Umbilical cord (tissue), 2 donors: ENCODE measurements around the gene LRMDA. TPM values are rescaled to one million over a fixed set of nuclear protein-coding genes. Genes with fewer than 3 reads are reported as not detected.

Source experiments
- DNase-seq: peaks from one replicate; pipeline ENCODE4 v3.0.0-alpha.2; 2015; ENCODE audit warnings: low spot score
- total RNA-seq: library from RNA; depleted of rRNA; stranded (reverse); fragments of >200 nt; gene quantifications from one replicate; pipeline ENCODE4 v1.2.3, GENCODE V29; 2014; ENCODE audit warnings: low replicate concordance; ENCODE audit not compliant: insufficient read depth

The LRMDA gene
- total RNA-seq, 1 donor from 2014 or later, result 1.7 TPM

DNA sequence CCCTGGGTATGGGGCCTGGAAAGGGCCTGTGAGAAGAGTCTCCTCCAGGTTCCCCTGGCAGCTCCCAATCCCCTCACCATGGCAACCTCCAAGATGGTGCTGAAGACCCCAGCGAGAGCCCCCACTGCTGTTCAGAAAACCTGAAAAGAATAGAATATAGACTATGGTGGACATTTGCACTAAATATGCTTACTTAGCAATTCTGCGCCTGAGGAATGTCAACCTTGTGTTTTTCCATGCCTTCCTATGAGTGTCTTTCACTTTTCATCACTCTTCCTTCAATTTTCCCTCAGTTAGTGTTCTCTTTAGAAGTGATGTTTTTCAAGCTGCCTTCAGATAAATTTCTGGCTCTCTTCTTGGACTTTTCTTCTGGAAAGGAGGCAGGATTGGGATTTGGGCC, 589.2 kb downstream of the LRMDA start:
- DNase-seq, result no peak

DNA sequence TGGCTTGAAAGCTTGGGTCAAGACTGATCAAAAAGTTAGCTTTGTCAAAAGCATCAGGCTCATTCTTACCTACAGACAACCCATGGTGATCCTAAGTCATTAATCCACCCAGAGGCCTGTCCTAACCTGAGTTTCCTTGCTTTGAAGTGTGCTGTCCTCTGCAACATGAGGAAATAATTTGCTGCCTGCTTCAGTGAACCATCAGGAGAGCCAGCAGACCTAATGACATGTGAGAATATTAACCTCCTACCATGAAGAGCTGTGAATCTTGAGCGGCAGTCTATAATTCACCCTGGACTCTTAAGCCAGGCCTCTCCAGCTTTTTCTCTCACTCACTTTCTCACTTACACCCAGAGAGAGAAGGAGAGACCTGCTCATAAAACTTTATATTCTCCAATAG, 590.0 kb downstream of the LRMDA start:
- no peak for DNase-seq

DNA sequence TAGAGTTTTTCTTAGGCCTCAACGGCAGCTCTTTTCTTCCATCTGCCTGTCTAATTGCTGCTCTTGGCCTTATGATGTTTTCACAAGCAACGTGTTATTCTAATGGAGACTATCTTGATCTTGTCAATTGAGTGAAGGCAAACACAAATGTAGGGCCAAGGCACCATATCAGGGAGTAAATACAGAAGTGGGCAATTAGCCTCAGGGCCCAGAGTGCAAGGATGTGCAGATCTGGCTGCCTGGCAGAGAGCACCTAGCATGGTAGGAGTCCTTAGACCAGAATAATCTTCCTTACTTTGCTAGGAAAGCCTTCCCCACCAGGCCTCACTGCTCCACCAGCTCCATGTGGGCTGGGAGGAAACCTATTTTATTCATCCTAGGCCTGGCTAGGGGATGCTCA, 590.9 kb downstream of the LRMDA start:
- DNase-seq, result no peak

DNA sequence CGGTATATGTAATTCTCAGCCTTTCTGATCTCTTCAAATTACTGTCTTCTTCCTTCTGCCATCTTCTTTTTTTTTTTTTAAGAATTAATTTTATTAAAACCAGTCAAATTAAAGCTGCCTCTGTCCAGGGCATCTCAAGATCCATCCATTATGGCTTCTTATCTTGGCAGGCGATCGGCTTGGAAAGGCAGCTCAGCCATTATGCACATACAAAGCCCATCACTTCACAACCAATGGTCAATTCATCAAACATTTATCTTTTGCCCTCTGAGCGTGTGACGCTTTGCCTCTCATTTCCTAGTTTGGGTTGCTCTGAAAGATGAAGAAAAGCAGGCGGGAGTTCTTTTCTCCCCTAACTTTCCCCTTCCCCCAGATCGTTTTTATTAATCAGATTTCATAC, 591.6 kb downstream of the LRMDA start:
- DNase-seq, result no peak

DNA sequence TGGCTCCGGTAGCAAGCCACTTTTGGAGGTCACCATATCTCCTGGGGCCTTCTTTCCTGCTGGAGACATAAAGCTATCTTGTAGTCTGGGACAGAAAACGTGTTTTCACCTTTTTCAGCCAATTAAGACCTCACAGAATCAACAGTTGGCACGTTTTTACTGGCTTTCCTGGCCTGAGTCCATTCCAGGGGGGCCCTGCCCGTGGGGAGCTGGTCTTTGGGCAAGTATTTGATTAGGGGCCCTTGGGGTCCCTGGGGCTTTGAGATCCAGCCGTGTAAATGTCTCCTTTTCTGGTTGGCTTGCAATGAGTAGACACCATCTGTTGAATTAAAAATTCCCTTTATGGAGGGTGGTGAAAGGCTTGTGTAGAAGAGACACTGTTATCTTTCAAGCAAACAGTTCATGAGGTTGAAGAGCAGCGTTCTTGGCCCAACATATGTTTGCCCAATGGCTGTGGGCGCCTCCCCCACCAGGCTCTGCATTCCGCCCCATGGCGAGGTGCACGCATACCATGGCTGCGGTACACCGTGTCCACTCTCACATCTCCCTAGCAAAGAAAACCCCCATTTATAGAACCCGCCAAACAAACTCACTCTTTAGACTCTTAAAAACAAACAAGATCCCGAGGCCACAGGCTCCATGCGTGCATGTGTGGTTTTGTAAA, 593.2 kb downstream of the LRMDA start:
- DNase-seq, result no peak

DNA sequence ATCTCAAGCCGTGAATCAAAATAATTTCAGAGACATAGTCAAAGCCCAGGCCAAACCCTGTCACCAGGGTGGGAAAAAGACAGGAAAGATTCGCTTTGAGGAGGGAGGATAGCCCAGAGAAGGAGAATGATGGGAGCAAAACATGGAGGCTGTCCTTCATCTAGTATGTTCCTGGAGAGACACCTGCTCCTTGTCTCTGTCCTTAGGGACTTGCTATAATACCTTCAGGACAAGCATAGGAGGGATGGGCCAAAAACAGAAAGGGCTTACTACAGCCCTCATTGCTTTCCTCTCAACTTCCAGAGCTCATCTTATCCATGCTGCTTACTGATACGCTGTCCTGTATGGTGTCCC, 593.7 kb downstream of the LRMDA start:
- no peak for DNase-seq

DNA sequence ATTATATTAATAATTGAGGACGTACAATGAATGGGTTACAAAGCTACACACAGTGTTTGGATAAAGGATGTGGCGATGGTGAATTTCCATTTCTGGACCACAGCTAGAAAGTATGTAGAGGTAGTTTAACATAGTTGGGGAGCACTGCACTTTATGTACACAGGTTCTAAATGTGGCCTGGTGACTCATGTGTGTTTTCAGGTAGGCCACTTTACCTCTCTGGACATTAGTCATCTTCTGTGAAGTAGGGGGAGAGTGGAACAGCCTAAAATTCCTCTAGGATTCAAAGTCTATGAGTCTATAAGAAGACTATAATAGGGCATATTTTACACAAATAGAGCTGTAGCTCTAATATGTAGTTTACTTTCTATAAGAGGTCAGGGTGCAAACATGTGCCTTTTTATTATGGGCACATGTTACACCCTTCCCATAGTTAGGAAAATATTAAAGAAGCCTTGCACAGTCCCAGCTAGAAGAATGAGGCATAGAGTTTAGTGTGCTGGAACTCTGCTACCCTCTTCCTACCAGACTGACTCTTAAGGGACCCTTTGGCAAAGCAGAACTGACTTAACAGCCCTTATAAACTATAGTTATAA, 594.9 kb downstream of the LRMDA start:
- no peak for DNase-seq

DNA sequence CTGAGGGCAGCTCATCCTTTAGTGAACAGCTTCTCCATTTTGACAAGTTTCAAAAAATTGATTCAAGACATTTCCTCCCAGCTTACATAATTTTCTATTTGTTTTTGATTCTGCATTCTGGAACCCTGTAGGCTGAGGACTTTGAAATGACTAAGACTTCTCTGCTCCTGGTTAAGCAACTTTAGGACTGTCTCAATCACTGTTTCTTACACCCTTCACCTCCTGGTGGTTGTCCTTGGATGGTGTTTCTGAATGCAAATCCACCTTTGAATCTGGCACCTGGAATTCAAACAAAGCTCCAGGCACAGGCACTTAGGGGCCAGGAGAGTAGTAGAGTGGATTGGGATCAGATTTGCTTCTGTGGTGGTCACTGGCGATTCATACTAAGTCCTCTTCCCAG, 595.5 kb downstream of the LRMDA start:
- DNase-seq, result no peak

DNA sequence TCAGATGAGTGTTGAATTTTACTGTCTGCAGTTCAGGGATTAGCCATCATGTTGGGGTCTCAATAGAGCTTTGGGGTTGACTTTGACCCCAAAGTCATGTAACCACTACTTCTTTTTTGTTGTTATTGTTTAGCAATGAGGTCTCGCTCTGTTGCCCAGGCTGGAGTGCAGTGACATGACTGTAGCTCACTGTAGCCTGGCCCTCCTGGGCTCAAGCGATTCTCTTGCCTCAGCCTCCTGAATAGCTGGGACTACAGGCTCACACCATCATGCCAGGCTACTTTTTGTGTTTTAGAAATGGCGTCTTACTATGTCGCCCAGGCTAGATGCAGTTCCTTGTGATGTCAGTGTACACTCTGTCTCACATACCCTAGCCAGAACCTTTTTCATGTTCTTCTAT, 598.4 kb downstream of the LRMDA start:
- no peak for DNase-seq

DNA sequence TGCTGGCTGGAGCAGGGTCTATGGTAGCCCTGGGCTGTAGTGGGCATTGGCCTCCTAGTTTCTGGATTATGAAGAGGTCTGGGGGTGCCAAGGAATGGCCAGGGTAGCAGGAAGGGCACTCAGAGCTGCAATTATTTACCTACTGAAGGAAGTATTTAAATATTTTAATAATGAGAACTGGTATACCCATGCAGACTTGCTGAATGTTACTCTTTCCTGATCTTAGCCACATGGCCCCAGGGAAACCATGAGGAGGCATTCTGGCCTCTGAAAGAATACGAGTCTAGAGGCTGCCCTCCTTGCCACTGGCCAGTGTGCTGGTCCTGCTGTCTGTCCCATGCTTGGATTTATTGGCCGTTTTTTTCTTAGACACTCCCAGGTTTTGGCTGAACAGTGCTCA, 599.7 kb downstream of the LRMDA start:
- DNase-seq, result no peak

DNA sequence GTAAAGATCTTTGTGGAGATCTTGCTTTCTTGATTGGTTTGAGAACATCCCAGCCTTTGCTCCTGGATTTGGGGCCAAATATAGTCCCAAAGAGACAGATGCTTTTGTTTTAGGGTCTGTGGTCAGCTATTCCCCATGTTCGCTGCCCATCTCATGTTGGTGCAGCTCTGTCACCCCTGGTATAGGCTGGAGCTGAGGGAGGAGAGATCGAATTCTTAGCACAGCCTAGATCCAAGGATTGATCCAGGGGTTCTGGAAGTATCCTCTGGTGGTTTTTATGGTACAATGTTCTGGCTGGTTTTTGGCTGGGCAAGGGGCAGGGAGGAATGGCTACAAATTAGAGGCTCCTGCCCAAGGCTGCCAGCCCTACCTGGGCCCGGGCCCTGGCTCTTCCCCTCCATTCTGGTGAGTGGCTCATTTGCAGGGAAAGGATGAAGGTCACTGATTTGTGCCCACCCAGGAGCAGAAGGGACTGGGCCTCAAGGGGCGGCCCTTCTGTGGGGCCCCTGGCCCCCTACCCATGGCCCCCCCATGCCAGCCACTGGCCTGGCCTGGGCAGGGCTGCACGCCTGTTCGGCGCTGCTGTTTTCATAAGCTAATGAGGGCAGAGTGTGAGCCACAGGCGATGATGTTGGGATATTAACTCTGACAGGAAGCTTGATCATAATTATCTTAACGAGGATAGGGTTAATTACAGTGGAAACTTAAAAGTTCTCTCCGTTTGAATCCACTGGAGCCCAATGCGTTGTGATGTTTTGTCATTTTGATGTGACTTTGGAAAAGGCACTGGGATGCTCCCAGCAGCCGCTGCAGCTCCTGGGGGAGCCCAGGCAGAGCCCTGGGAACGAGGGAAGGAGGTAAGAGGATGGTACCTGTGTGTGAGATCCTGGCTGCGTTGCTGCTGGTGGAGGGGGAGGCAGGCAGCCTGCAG, 600.6 kb downstream of the LRMDA start:
- no peak for DNase-seq

DNA sequence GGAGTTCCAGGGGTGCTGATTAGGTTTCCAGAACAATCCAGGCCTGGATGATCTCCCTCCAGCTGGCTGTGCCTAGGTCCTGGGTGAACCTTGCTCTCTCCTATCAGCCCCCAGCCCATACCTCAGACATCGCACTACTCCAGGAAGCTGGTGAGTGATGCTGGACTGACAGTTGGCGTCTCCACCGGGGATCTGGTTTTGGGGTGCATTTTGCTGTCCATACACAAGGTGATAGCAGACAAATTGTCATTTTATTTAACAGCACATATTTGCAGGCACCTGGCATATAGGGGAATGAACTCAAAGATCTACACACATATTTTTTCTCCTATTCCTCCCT, 601.2 kb downstream of the LRMDA start:
- DNase-seq, result no peak

DNA sequence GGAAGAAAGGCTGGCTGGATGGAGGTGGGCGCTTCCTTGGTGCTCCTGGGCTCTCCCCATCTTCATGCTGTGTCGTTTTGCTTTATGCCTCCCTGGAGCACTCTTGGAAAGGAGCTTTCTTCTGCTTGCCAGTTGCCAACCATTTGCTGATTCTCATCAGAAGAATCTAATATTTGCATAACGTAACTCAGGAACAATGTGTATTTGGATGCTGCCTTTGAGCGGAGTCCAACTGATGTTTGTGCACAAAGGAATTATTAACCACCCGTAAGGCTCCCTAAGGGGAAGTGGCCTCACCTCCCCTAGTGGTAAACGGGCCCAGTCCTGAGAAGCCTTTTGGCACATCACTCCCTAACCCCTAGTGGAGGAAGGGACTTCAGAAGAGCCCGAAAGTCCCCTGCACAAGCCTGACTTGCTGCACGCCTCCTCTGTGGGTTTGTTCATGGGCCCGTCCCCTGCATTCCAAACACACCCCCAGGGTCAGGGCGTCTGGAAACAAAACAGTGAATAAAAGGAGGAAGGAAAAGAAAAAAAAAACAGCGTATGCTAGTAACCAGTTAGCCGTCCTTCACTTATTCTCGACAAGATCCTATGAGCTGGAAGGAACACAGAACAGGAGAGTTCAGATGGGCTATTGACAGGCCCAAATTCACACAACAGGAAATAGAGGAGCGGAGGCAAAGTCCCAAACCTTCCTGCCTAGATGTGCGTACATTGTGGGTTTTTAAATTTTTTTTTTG, 602.2 kb downstream of the LRMDA start:
- peak; percentile 19 for DNase-seq

DNA sequence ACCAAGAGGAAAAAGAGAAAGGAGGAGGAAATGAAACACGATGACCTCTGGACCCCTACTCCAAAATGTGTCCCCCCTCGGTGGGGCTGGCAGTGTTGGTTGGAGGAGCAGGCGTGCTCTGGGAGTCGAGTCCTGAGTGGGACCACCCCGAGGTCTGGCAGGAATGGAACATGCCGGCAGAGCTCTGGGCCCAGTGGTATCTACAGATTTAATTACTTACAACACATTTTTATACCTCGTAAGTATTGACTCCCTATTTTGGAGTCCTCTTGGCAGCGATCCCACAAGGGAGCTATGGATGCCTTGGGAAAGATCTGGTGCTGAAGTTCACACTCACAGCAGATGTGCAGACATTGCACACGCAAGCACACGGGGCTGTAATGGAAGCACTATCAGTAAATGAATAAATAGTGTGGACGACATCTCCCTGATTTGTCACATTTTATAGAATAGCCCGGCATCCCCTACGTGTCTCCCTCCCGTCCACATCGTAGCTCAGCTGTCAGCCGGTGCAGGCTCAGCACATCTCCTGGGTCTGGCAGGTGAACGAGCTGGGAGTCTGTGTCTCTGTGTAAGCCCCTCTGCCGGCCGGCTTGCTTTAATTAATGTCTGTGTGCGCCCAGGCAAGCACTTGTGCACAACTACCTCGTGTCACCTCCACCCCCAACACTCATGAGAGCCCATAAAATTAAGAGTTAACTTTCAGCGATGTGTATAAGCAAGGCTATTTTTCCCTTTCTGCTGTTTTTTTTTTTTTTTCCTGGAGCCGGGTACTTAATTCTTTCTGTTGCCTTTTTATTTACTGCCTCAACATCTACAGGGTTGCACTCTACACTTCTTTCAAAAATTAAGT, 603.2 kb downstream of the LRMDA start:
- no peak for DNase-seq

DNA sequence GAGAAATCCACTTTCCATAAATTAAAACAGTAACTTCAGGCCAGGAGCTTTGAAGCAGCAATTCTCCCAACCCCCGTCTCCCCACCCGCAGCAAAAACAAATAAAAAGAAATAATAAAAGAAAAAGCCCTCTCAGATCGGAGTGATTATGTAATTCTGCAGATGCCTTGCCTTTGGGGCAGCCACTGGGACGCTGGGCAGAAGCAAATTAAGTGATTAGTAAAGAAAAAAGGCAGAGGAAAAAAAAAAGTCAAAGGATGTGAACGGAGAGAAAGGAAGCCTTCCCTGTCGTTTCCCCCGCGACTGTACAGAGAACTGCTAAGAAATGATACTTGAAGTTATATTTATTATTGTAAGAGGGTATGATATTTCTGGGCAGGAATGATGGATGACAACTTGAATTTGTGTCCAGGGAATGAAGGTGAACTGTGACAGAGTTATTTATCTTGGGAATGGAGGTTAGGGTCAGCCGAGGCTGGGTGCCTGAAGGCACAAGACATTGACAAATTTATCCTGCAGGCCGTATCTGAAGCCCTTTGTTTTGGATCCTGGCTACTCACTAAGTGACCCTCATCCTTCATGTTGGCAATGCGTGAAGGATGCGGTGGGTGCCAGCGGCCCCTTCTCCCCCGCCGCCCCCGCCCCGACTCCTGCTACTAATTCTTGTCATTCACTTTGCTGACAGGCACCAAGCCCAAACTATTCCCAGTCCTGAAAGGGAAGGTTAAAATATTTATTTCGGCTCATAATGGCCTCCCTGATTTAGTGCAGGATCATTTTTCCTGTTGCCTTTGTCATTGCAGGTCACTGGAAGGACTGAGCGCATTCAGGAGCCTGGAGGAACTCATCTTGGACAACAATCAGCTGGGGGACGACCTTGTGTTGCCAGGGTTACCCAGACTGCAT, 604.0 kb downstream of the LRMDA start:
- no peak for DNase-seq

DNA sequence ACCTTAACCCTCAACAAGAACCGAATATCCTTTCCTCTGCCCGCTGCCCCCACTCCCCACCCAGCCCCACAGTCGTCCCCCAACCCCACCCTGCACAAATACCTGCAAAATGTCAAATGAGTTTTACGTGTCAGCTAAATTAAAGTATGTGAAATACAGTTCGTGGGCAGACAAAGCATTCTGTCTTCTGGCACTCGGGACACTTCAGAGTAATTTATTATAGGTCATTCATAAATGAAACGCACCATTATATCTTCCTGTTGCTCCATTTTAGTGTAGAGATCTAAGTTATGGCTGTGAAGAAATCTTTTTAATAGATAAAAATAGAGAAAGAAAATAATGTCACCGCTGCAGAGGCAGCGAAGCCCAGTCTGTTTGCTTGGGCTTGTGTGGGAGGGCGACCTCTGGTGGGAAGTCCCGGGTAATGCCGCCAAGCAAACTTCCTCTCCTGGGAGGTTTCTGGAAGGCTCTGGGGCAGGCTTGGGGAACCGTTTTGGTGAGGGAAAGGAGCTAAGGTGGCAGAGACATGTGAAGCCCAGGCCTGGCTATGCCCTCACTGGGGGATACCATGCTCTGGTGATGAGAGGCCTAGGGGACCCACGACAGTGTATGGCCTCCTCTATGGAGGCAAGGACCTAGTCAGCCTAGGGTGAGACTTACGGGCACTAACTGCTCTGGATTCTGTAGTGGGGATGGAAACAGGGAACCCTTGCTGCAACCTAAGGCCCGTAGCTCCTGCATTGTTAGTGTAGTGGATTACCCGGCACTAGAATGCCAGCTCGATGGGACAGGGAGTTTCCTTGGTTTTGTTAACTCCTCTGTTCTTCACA, 604.9 kb downstream of the LRMDA start:
- DNase-seq, result peak; percentile 76

DNA sequence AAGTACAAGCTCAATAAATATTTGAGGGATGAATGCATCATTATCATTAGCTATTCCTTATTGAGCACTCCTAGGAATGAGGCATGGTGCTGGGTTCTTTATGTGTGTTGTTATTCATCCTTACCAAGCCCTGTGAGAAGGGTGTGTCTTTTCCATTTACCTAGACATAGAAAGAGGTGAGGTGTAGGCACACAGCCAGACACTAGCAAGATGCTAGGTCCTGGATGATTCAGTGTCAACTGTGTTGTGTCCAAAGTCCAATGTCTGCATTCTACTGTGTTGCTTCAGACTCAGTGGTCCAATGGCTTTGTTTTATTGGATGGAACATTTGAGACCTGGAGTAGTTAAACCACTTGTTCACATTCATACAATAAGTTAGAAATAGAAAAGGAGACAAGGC, 605.5 kb downstream of the LRMDA start:
- no peak for DNase-seq

DNA sequence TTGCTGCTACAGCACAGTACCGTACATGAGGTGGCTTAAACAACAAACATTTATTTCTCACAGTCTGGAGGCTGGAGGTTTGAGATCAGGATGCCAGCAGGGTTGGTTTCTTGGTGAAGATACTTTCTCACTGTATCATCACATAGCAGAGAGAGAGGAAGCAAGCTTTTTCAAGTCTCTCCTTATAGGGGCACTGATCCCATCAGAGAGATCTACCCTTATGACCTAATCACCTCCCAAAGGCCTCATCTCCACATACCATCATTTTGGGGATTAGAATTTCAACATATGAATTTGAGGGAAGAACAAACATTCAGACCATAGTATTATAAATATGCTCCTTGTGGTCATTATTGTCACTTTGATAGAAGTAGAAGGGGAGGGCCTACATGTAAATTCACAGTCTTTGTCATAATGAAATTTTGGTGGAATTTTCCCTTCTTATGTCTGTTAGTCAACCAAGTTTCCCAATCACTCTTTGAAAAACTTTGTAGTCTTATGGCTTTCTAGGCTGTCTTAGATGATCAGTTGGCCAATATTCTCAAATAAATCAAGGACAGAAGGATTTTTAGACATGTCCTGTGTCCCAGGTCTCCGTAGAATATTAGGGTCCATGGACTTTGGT, 606.2 kb downstream of the LRMDA start:
- no peak for DNase-seq

DNA sequence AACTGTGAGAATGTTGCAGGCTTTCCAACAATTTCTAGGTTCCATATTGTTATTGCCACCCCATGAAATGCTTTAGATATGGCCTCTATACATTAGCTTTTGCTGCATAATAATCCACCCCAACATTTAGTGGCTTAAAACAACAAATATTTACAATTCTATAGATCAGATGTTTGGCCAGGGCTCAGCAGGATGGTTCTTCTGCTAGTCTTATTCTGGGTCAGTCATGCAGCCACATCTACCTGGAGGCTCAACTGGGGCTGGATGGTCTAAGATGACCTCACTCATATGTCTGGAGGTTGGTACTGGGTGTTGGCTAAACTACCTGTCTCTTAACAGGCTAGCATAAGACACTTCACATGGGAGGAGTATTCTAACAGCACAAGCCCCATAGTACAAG, 607.3 kb downstream of the LRMDA start:
- DNase-seq, result no peak
